ENCODE data around the gene GLI3. TPM values are rescaled to one million over a fixed set of nuclear protein-coding genes. Genes with fewer than 3 reads are reported as not detected.

GLI3 gene
- total and polyA plus RNA-seq, 2 of the 8 experiments (the other 6 are each of a cell fraction or from before 2014, with no cell fraction given), result 8.0 to 31.1 TPM

GRCh38 chr7:42137431-42137830 is 99.6 kb downstream of the GLI3 start:
- H3K27me3 ChIP-seq (replicated peaks in 1 of 4; ENCODE audit: control insufficient read depth in 3 of 4, extremely low read depth in 1 of 4, insufficient read depth in 3 of 4, low read length in 3 of 4), result no peaks in the 10 kb centered on the region
- H2AFZ ChIP-seq (ENCODE audit: low read length), result no peak overlapping the region
- WGBS, 2 experiments (ENCODE audit: extremely low coverage in 1 of 2, insufficient coverage in 1 of 2, insufficient read length in 1 of 2, insufficient replicate concordance in 2 of 2, low coverage in 1 of 2, low lambda C conversion rate in 2 of 2, missing lambda C conversion rate in 1 of 2), result 80% methylated on average over 3 of the region's 3 CpGs; no CpG with 5 or more reads in 1 of the 2 experiments
- FAIRE-seq (no peak), DNase-seq (ENCODE audit: low read depth in 1 of 2, low spot score in 2 of 2) (no peak)
- no peak overlapping the region for H3K9ac ChIP-seq (replicated peaks in 1 of 4; ENCODE audit: extremely low read depth in 1 of 4, low read depth in 3 of 4, low read length in 3 of 4)
- no peaks in the 10 kb centered on the region for H3K36me3 ChIP-seq (ENCODE audit: control insufficient read depth in 2 of 4, insufficient read depth in 4 of 4, low read length in 3 of 4)
- H2BK12ac ChIP-seq (ENCODE audit: low read depth, low read length), result no peak overlapping the region
- no peak overlapping the region for H4K91ac ChIP-seq (replicated peaks; ENCODE audit: insufficient read length, low read length)
- H3K4ac ChIP-seq (replicated peaks; ENCODE audit: insufficient read length, low read depth, low read length), result no peak overlapping the region
- ChIA-PET POLR2A (ENCODE audit: partially characterized antibody) (interaction anchor here (1.3 kb wide), 1 partner anchor 100 kb away, joined by 3 read pairs; the partner anchor contains the start of gene GLI3), CTCF (ENCODE audit: partially characterized antibody) (interaction anchor here (0.8 to 3.8 kb wide), 8 partner anchors 8 to 159 kb away, joined by 3 to 13 read pairs (median 4); no protein-coding TSS in a partner anchor)
- no peak overlapping the region for H3K56ac ChIP-seq (replicated peaks; ENCODE audit: insufficient read length, low read depth, low read length)
- H3K9me3 ChIP-seq (ENCODE audit: insufficient read depth in 2 of 2, low read depth in 1 of 2, low read length in 1 of 2), result no peaks in the 10 kb centered on the region
- H3K4me2 ChIP-seq (ENCODE audit: insufficient read depth in 1 of 2, low read depth in 2 of 2, low read length in 2 of 2), result no peak overlapping the region
- H2BK15ac ChIP-seq (ENCODE audit: low read length), result no peak overlapping the region
- no peak overlapping the region for H2BK5ac ChIP-seq (ENCODE audit: low read depth, low read length)
- peaks cover 0 to 7% of the 10 kb centered on the region in 2 experiments; a peak in 1 of 4 replicates for H3K79me2 ChIP-seq (ENCODE audit: control insufficient read depth in 1 of 2, insufficient read depth in 2 of 2, low read length in 2 of 2)
- H3K4me3 ChIP-seq (ENCODE audit: extremely low read depth in 1 of 4, insufficient read depth in 2 of 4, low read depth in 3 of 4, low read length in 4 of 4), result no peak overlapping the region
- peaks cover 5% of the 10 kb centered on the region; the same call in 1 of the 2 replicates for H3K79me1 ChIP-seq (ENCODE audit: low read depth, low read length)
- H3K23me2 ChIP-seq (ENCODE audit: low read depth, low read length), result no peaks in the 10 kb centered on the region; the same call in 1 of the 2 replicates
- peaks cover 2 to 5% of the 10 kb centered on the region in 2 experiments for H4K20me1 ChIP-seq (replicated peaks in 1 of 2; ENCODE audit: control insufficient read depth in 1 of 2, insufficient read depth in 2 of 2, low read length in 2 of 2)
- H2AK5ac ChIP-seq (ENCODE audit: low read depth, low read length), result no peak overlapping the region
- H2BK20ac ChIP-seq (ENCODE audit: low read length), result no peak overlapping the region
- no peak overlapping the region for H2BK120ac ChIP-seq (replicated peaks; ENCODE audit: low read depth, low read length)
- H3K14ac ChIP-seq (ENCODE audit: insufficient read length), result no peak overlapping the region
- H3K18ac ChIP-seq (ENCODE audit: extremely low read depth, low read length), result no peak overlapping the region
- peaks cover 2 to 17% (median 7%) of the 10 kb centered on the region in 4 experiments; a peak in 4 of 7 replicates for H3K4me1 ChIP-seq (replicated peaks in 1 of 4; ENCODE audit: control insufficient read depth in 3 of 4, insufficient read depth in 4 of 4, low read length in 3 of 4)
- no peak overlapping the region for H4K8ac ChIP-seq (ENCODE audit: extremely low read depth, insufficient read depth, low read length)
- H3K23ac ChIP-seq (ENCODE audit: insufficient read length), result no peak overlapping the region
- H4K5ac ChIP-seq (ENCODE audit: insufficient read length, low read depth, low read length), result no peak overlapping the region
- H3K27ac ChIP-seq (ENCODE audit: low read depth, low read length), result no peak overlapping the region
- TF ChIP-seq POU5F1 (IDR thresholded peaks at IDR 0.05; ENCODE audit: low read depth, low read length), result no peak
- TF ChIP-seq BRCA1 (IDR thresholded peaks at IDR 0.05; ENCODE audit: low read depth, low read length), result no peak
- TF ChIP-seq CEBPB (IDR thresholded peaks at IDR 0.05; ENCODE audit: low read depth, low read length), result no peak
- TF ChIP-seq MAFK (IDR thresholded peaks at IDR 0.05; ENCODE audit: low read depth, low read length), result no peak
- TF ChIP-seq RBBP5 (IDR thresholded peaks at IDR 0.05; ENCODE audit: borderline replicate concordance, low read depth, low read length), result no peak
- TF ChIP-seq, protein P1, sequence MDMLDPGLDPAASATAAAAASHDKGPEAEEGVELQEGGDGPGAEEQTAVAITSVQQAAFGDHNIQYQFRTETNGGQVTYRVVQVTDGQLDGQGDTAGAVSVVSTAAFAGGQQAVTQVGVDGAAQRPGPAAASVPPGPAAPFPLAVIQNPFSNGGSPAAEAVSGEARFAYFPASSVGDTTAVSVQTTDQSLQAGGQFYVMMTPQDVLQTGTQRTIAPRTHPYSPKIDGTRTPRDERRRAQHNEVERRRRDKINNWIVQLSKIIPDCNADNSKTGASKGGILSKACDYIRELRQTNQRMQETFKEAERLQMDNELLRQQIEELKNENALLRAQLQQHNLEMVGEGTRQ (IDR thresholded peaks at IDR 0.05; ENCODE audit: low read length), result no peak
- no peak for TF ChIP-seq YY1 (IDR thresholded peaks at IDR 0.05; ENCODE audit: low read depth, low read length)
- TF ChIP-seq CHD1 (IDR thresholded peaks at IDR 0.05; ENCODE audit: low read depth, low read length), result no peak
- no peak for TF ChIP-seq SIX5 (IDR thresholded peaks at IDR 0.05; ENCODE audit: low read depth, low read length)
- no peak for TF ChIP-seq RFX5 (IDR thresholded peaks at IDR 0.05; ENCODE audit: borderline replicate concordance, low read depth, low read length)
- TF ChIP-seq KDM5A (IDR thresholded peaks at IDR 0.05; ENCODE audit: low read length), result no peak
- no peak for TF ChIP-seq JUND (IDR thresholded peaks at IDR 0.05; ENCODE audit: low read length)
- TF ChIP-seq SRF (IDR thresholded peaks at IDR 0.05; ENCODE audit: low read depth, low read length), result no peak
- TF ChIP-seq SIRT6 (IDR thresholded peaks at IDR 0.05; ENCODE audit: low read length), result no peak
- no peak for TF ChIP-seq TCF12 (IDR thresholded peaks at IDR 0.05; ENCODE audit: low read depth, low read length)
- TF ChIP-seq POLR2A (IDR thresholded peaks at IDR 0.05; ENCODE audit: control extremely low read depth in 1 of 2, low read depth in 2 of 2, low read length in 2 of 2), result no peak
